WTC11 (cell line): Measurements from ENCODE around the gene FOXO1. TPM values are rescaled to one million over a fixed set of nuclear protein-coding genes. Genes with fewer than 3 reads are reported as not detected.

ENCODE experiments used
- ATAC-seq: fragments of 200-7000 bp; cut with Tn5 transposase; 2 replicates; pipeline ENCODE4 v1.10.0; 2021; ENCODE audit warnings: mild to moderate bottlenecking, moderate library complexity
- CTCF ChIA-PET: fragments of 300-600 bp; sonication (Branson Sonifier 250); formaldehyde crosslinking; loops from one replicate; lab custom pipeline; 2021; ENCODE audit warnings: antibody characterized with exemption; lab: Charles Lee
- POLR2A ChIA-PET: fragments of 350-600 bp; sonication (Branson Sonifier 250); formaldehyde crosslinking; loops from one replicate; lab custom pipeline; 2021; ENCODE audit warnings: antibody characterized with exemption; lab: Charles Lee
- DNase-seq: peaks from one replicate; pipeline ENCODE4 v3.0.0; 2021; ENCODE audit warnings: low spot score
- H3K27ac Mint-ChIP-seq: 2 replicates; pipeline ENCODE4 v1.8.0; 2021; ENCODE audit warnings: mixed read lengths
- H3K27me3 Mint-ChIP-seq: 2 replicates; pipeline ENCODE4 v1.8.0; 2021; ENCODE audit warnings: low read depth, mild to moderate bottlenecking, moderate library complexity, mixed read lengths
- H3K36me3 Mint-ChIP-seq: 2 replicates; pipeline ENCODE4 v1.8.0; 2021; ENCODE audit warnings: mixed read lengths
- H3K4me1 Mint-ChIP-seq: 2 replicates; pipeline ENCODE4 v1.8.0; 2022; ENCODE audit warnings: mixed read lengths
- H3K4me3 Mint-ChIP-seq: 2 replicates; pipeline ENCODE4 v1.8.0; 2021; ENCODE audit warnings: mild to moderate bottlenecking, moderate library complexity, mixed read lengths
- H3K9me3 Mint-ChIP-seq: 2 replicates; pipeline ENCODE4 v1.8.0; 2021; ENCODE audit warnings: mixed read lengths
- ATF1 ChIP-seq: sonication (generic); formaldehyde crosslinking; IDR thresholded peaks from 2 replicates; pipeline ENCODE4 v1.8.1; 2023; ENCODE audit warnings: mild to moderate bottlenecking, moderate library complexity, missing genetic modification reagents
- ATF6 ChIP-seq: sonication (generic); formaldehyde crosslinking; IDR thresholded peaks from 2 replicates; pipeline ENCODE4 v1.8.1; 2023; ENCODE audit warnings: mild to moderate bottlenecking, missing genetic modification reagents
- ELF4 ChIP-seq: sonication (generic); formaldehyde crosslinking; IDR thresholded peaks from 2 replicates; pipeline ENCODE4 v1.8.1; 2022; ENCODE audit warnings: low read depth, mild to moderate bottlenecking, moderate library complexity, missing genetic modification reagents
- ERG ChIP-seq: fragments of 250-450 bp; sonication (Bioruptor Pico); IDR thresholded peaks from 2 replicates; pipeline ENCODE4 v1.8.0; 2021; ENCODE audit warnings: mild to moderate bottlenecking
- ESRRA ChIP-seq: sonication (generic); formaldehyde crosslinking; IDR thresholded peaks from 2 replicates; pipeline ENCODE4 v1.8.1; 2022; ENCODE audit warnings: mild to moderate bottlenecking, missing genetic modification reagents, borderline replicate concordance
- FOXJ3 ChIP-seq: sonication (generic); formaldehyde crosslinking; IDR thresholded peaks from 2 replicates; pipeline ENCODE4 v1.9.0; 2021; ENCODE audit warnings: missing genetic modification reagents, mild to moderate bottlenecking, borderline replicate concordance
- GTF2I ChIP-seq: fragments of 250-450 bp; sonication (Bioruptor Pico); conservative IDR thresholded peaks from 2 replicates; pipeline ENCODE4 v1.4.0; 2021; ENCODE audit warnings: mild to moderate bottlenecking
- IRF2 ChIP-seq: sonication (generic); formaldehyde crosslinking; IDR thresholded peaks from 2 replicates; pipeline ENCODE4 v1.8.0; 2022; ENCODE audit warnings: low read depth, missing genetic modification reagents, borderline replicate concordance
- KAT7 ChIP-seq: sonication (generic); formaldehyde crosslinking; IDR thresholded peaks from 2 replicates; pipeline ENCODE4 v1.8.1; 2023; ENCODE audit warnings: missing genetic modification reagents, mild to moderate bottlenecking, borderline replicate concordance
- MXD4 ChIP-seq: fragments of 250-450 bp; sonication (Bioruptor Pico); IDR thresholded peaks from 2 replicates; pipeline ENCODE4 v1.8.0; 2021; ENCODE audit warnings: mild to moderate bottlenecking, moderate library complexity, borderline replicate concordance
- NR1H2 ChIP-seq: sonication (generic); formaldehyde crosslinking; IDR thresholded peaks from 2 replicates; pipeline ENCODE4 v1.9.0; 2021; ENCODE audit warnings: mild to moderate bottlenecking, moderate library complexity, missing genetic modification reagents
- NR3C1 ChIP-seq: sonication (generic); formaldehyde crosslinking; conservative IDR thresholded peaks from 2 replicates; pipeline ENCODE4 v1.8.1; 2023; ENCODE audit warnings: low read depth, mild to moderate bottlenecking, missing genetic modification reagents
- SMAD3 ChIP-seq: sonication (generic); formaldehyde crosslinking; IDR thresholded peaks from 2 replicates; pipeline ENCODE4 v1.8.0; 2022; ENCODE audit warnings: missing genetic modification reagents, mild to moderate bottlenecking, borderline replicate concordance
- TP53 ChIP-seq: sonication (generic); formaldehyde crosslinking; IDR thresholded peaks from 2 replicates; pipeline ENCODE4 v1.8.1; 2023; ENCODE audit warnings: mild to moderate bottlenecking, missing genetic modification reagents
- USF2 ChIP-seq: sonication (generic); formaldehyde crosslinking; IDR thresholded peaks from 2 replicates; pipeline ENCODE4 v1.8.1; 2023; ENCODE audit warnings: mild to moderate bottlenecking, missing genetic modification reagents, moderate library complexity
- ZNF423 ChIP-seq: fragments of 250-450 bp; sonication (Bioruptor Pico); IDR thresholded peaks from 2 replicates; pipeline ENCODE4 v2.1.2; 2022; ENCODE audit warnings: mild to moderate bottlenecking, moderate library complexity
- ZSCAN18 ChIP-seq: fragments of 250-450 bp; sonication (Bioruptor Pico); IDR thresholded peaks from 2 replicates; pipeline ENCODE4 v2.1.2; 2022; ENCODE audit warnings: mild to moderate bottlenecking, moderate library complexity
- total RNA-seq: library from RNA; stranded (reverse); gene quantifications from 3 replicates; pipeline ENCODE4 v1.2.3, GENCODE V29; 2021
- TF ChIP-seq, protein P1 (sequence below): sonication (generic); formaldehyde crosslinking; IDR thresholded peaks from 2 replicates; pipeline ENCODE4 v1.8.0; 2023; ENCODE audit warnings: missing genetic modification reagents
- TF ChIP-seq, protein P2 (sequence below): sonication (generic); formaldehyde crosslinking; IDR thresholded peaks from 2 replicates; pipeline ENCODE4 v1.8.1; 2023; ENCODE audit warnings: mild to moderate bottlenecking, missing genetic modification reagents, moderate library complexity
- TF ChIP-seq, protein P3 (sequence below): sonication (generic); formaldehyde crosslinking; IDR thresholded peaks from 2 replicates; pipeline ENCODE4 v1.8.0; 2023; ENCODE audit warnings: missing genetic modification reagents, mild to moderate bottlenecking, borderline replicate concordance

FOXO1 gene
- total RNA-seq, 1 experiment from 2014 or later = 37.9 TPM

DNA sequence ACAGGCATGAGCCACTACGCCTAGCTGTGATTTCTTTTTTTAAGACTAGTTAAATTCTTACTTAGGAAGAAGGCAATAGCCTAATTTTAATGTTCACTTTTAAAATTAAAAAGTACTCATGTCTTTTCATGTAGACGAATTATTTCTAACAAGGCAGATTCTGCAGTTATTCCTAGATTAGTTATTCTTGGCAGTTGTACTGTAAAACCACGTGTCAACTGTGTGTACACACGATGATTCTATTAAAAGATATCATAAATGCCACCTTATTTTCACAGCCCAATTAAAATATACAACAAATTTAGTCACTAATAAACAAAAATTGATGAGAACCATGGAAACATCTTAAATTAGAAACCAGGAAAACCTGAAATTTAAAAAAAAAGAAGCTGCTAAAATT is 10.6 kb upstream of the FOXO1 start:
- DNase-seq (no peak), ATAC-seq (no peak)
- H3K4me3 Mint-ChIP-seq = no peak overlapping the region
- TF ChIP-seq ZNF423 (CRISPR knock-in tag) = no peak
- no peak for TF ChIP-seq FOXJ3 (CRISPR knock-in tag)
- TF ChIP-seq GTF2I (CRISPR knock-in tag) = no peak
- TF ChIP-seq TP53 (CRISPR knock-in tag) = no peak
- TF ChIP-seq ERG (CRISPR knock-in tag) = no peak
- TF ChIP-seq USF2 (CRISPR knock-in tag) = no peak
- TF ChIP-seq NR3C1 (CRISPR knock-in tag) = no peak
- H3K27ac Mint-ChIP-seq = no peak overlapping the region
- no peaks in the 10 kb centered on the region for H3K9me3 Mint-ChIP-seq
- no peaks in the 10 kb centered on the region for H3K36me3 Mint-ChIP-seq
- peaks cover 64% of the 10 kb centered on the region for H3K4me1 Mint-ChIP-seq
- POLR2A ChIA-PET = interaction anchor here (0.6 kb wide), 1 partner anchor 51 kb away, joined by 3 read pairs; no protein-coding TSS in a partner anchor
- peaks cover 53% of the 10 kb centered on the region for H3K27me3 Mint-ChIP-seq
- CTCF ChIA-PET = interaction anchor here (1.2 kb wide), 1 partner anchor 8 kb away, joined by 4 read pairs; no protein-coding TSS in a partner anchor

- no peaks in the 10 kb centered on the region for H3K36me3 Mint-ChIP-seq
- no peak overlapping the region for H3K4me3 Mint-ChIP-seq
- ChIA-PET POLR2A (interaction anchor here (0.7 kb wide), 1 partner anchor 498 kb away, joined by 3 read pairs; no protein-coding TSS in a partner anchor), CTCF (no interaction called here)
- no peak for DNase-seq
- H3K9me3 Mint-ChIP-seq = no peaks in the 10 kb centered on the region
- peaks cover 65% of the 10 kb centered on the region for H3K4me1 Mint-ChIP-seq
- peaks cover 54% of the 10 kb centered on the region for H3K27me3 Mint-ChIP-seq
- TF ChIP-seq ATF1 (CRISPR knock-in tag) = no peak
- no peak for TF ChIP-seq SMAD3 (CRISPR knock-in tag)
- no peak for TF ChIP-seq ELF4 (CRISPR knock-in tag)
- no peak for TF ChIP-seq IRF2 (CRISPR knock-in tag)
- no peak for TF ChIP-seq NR1H2
- TF ChIP-seq KAT7 (CRISPR knock-in tag) = no peak
- TF ChIP-seq MXD4 (CRISPR knock-in tag) = no peak
- TF ChIP-seq ATF6 (CRISPR knock-in tag) = no peak
- TF ChIP-seq, protein P1, sequence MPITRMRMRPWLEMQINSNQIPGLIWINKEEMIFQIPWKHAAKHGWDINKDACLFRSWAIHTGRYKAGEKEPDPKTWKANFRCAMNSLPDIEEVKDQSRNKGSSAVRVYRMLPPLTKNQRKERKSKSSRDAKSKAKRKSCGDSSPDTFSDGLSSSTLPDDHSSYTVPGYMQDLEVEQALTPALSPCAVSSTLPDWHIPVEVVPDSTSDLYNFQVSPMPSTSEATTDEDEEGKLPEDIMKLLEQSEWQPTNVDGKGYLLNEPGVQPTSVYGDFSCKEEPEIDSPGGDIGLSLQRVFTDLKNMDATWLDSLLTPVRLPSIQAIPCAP (CRISPR knock-in tag) = no peak
- TF ChIP-seq GTF2I (CRISPR knock-in tag) = no peak
- TF ChIP-seq, protein P2, sequence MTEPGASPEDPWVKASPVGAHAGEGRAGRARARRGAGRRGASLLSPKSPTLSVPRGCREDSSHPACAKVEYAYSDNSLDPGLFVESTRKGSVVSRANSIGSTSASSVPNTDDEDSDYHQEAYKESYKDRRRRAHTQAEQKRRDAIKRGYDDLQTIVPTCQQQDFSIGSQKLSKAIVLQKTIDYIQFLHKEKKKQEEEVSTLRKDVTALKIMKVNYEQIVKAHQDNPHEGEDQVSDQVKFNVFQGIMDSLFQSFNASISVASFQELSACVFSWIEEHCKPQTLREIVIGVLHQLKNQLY (CRISPR knock-in tag) = no peak
- ATAC-seq = no peak
- H3K27ac Mint-ChIP-seq = no peak overlapping the region
These were observed 9.6 kb upstream of the FOXO1 start for GRCh38 chr13:40676007-40676406.

GRCh38 chr13:40673414-40673813 is 7.0 kb upstream of the FOXO1 start:
- DNase-seq = no peak
- H3K27ac Mint-ChIP-seq = peak overlapping the region; percentile 93
- peak; percentile 20; the same call in 1 of the 2 replicates for ATAC-seq
- ChIA-PET POLR2A (interaction anchor here (1.6 kb wide), 1 partner anchor 22 kb away, joined by 3 read pairs; no protein-coding TSS in a partner anchor), CTCF (interaction anchor here (0.6 to 1.5 kb wide), 3 partner anchors 9 to 1070 kb away, joined by 4 to 9 read pairs (median 4); no protein-coding TSS in a partner anchor)
- peak overlapping the region; percentile 23 for H3K4me3 Mint-ChIP-seq
- peaks cover 67% of the 10 kb centered on the region for H3K4me1 Mint-ChIP-seq
- no peaks in the 10 kb centered on the region for H3K9me3 Mint-ChIP-seq
- no peaks in the 10 kb centered on the region for H3K36me3 Mint-ChIP-seq
- H3K27me3 Mint-ChIP-seq = peaks cover 45% of the 10 kb centered on the region
- TF ChIP-seq ESRRA (CRISPR knock-in tag) (no peak), ZSCAN18 (CRISPR knock-in tag) (no peak)
- TF ChIP-seq, protein P3, sequence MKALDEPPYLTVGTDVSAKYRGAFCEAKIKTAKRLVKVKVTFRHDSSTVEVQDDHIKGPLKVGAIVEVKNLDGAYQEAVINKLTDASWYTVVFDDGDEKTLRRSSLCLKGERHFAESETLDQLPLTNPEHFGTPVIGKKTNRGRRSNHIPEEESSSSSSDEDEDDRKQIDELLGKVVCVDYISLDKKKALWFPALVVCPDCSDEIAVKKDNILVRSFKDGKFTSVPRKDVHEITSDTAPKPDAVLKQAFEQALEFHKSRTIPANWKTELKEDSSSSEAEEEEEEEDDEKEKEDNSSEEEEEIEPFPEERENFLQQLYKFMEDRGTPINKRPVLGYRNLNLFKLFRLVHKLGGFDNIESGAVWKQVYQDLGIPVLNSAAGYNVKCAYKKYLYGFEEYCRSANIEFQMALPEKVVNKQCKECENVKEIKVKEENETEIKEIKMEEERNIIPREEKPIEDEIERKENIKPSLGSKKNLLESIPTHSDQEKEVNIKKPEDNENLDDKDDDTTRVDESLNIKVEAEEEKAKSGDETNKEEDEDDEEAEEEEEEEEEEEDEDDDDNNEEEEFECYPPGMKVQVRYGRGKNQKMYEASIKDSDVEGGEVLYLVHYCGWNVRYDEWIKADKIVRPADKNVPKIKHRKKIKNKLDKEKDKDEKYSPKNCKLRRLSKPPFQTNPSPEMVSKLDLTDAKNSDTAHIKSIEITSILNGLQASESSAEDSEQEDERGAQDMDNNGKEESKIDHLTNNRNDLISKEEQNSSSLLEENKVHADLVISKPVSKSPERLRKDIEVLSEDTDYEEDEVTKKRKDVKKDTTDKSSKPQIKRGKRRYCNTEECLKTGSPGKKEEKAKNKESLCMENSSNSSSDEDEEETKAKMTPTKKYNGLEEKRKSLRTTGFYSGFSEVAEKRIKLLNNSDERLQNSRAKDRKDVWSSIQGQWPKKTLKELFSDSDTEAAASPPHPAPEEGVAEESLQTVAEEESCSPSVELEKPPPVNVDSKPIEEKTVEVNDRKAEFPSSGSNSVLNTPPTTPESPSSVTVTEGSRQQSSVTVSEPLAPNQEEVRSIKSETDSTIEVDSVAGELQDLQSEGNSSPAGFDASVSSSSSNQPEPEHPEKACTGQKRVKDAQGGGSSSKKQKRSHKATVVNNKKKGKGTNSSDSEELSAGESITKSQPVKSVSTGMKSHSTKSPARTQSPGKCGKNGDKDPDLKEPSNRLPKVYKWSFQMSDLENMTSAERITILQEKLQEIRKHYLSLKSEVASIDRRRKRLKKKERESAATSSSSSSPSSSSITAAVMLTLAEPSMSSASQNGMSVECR (CRISPR knock-in tag) = no peak
